Measurements from ENCODE around the gene ZDHHC14. TPM values are rescaled to one million over a fixed set of nuclear protein-coding genes. Genes with fewer than 3 reads are reported as not detected.

ZDHHC14 gene
- total RNA-seq, 1 donor from 2014 or later, result 9.3 TPM

GRCh38 chr6:157660414-157660813 lies 279.4 kb downstream of the ZDHHC14 start:
- Histone ChIP-seq H3K4me3 (no peak overlapping the region), H3K4me1 (no peaks in the 10 kb centered on the region), H3K27me3 (ENCODE audit: low read depth) (no peaks in the 10 kb centered on the region), H3K36me3 (peaks cover 8% of the 10 kb centered on the region), H3K9me3 (no peaks in the 10 kb centered on the region), H3K27ac (no peak overlapping the region)
- intact Hi-C loops (cut with DNase I), result no loop called here
- ATAC-seq (no peak), DNase-seq (no peak)
- TF ChIP-seq, protein P1, sequence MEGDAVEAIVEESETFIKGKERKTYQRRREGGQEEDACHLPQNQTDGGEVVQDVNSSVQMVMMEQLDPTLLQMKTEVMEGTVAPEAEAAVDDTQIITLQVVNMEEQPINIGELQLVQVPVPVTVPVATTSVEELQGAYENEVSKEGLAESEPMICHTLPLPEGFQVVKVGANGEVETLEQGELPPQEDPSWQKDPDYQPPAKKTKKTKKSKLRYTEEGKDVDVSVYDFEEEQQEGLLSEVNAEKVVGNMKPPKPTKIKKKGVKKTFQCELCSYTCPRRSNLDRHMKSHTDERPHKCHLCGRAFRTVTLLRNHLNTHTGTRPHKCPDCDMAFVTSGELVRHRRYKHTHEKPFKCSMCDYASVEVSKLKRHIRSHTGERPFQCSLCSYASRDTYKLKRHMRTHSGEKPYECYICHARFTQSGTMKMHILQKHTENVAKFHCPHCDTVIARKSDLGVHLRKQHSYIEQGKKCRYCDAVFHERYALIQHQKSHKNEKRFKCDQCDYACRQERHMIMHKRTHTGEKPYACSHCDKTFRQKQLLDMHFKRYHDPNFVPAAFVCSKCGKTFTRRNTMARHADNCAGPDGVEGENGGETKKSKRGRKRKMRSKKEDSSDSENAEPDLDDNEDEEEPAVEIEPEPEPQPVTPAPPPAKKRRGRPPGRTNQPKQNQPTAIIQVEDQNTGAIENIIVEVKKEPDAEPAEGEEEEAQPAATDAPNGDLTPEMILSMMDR (IDR thresholded peaks at IDR 0.05), result no peak

DNA sequence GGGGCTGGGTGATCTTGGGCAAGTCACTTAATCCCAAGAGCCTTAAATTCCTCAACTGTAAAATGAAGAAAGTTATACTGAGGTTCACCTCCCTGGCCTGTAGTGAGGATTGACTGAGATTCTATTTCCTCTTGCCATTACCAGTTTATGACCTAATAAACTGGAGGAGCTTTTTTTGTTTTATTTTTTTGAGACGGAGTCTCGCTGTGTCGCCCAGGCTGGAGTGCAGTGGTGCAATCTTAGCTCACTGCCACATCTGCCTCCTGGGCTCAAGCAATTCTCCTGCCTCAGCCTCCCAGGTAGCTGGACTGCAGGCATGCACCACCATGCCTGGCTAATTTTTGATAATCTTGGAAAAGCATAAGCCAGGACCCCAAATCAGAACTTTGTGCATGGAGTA lies 280.7 kb downstream of the ZDHHC14 start:
- H3K4me1 ChIP-seq, result no peaks in the 10 kb centered on the region
- no peak overlapping the region for H3K27ac ChIP-seq
- H3K27me3 ChIP-seq (ENCODE audit: low read depth), result no peaks in the 10 kb centered on the region
- H3K36me3 ChIP-seq, result peaks cover 8% of the 10 kb centered on the region
- no peak for DNase-seq
- intact Hi-C loops (cut with DNase I), result no loop called here
- TF ChIP-seq, protein P1 (IDR thresholded peaks at IDR 0.05), result no peak
- H3K4me3 ChIP-seq, result no peak overlapping the region
- H3K9me3 ChIP-seq, result no peaks in the 10 kb centered on the region
- ATAC-seq, result no peak

- TF ChIP-seq, protein P1 (IDR thresholded peaks at IDR 0.05), result no peak
- H3K27me3 ChIP-seq (ENCODE audit: low read depth), result no peaks in the 10 kb centered on the region
Observed at GRCh38 chr6:157663261-157663660, 282.3 kb downstream of the ZDHHC14 start.

GRCh38 chr6:157665180-157665579 lies 284.2 kb downstream of the ZDHHC14 start:
- Histone ChIP-seq H3K27ac (no peak overlapping the region), H3K36me3 (no peaks in the 10 kb centered on the region), H3K27me3 (ENCODE audit: low read depth) (no peaks in the 10 kb centered on the region), H3K9me3 (no peaks in the 10 kb centered on the region), H3K4me3 (no peak overlapping the region), H3K4me1 (peaks cover 21% of the 10 kb centered on the region)
- intact Hi-C loops (cut with DNase I), result no loop called here
- TF ChIP-seq, protein P1 (IDR thresholded peaks at IDR 0.05), result no peak
- no peak for ATAC-seq
- no peak for DNase-seq

More at GRCh38 chr6:157663261-157663660, 282.3 kb downstream of the ZDHHC14 start:
- ATAC-seq (no peak), DNase-seq (no peak)
- Histone ChIP-seq H3K9me3 (no peaks in the 10 kb centered on the region), H3K4me3 (no peak overlapping the region), H3K36me3 (no peaks in the 10 kb centered on the region), H3K4me1 (peaks cover 5% of the 10 kb centered on the region), H3K27ac (no peak overlapping the region)
- intact Hi-C loops (cut with DNase I), result no loop called here

DNA sequence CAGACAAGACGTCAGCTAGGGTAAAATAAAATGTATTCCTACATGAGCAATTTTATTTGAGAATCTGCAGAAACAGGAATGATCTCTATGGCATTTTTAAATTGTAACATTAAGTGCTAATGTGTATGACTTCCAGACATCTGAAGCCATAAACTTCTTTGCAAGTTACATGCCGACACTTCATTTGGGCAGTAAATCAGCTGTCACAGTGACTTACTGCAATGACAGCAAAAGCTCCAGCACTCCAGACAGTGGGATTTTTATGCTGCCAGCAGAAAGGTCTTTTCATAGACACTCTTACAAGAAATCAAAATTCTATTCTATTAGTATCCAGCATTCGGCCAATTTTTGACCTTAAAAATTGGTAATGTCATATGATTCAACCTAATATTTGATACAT lies 285.7 kb downstream of the ZDHHC14 start:
- ATAC-seq, result no peak
- Histone ChIP-seq H3K9me3 (no peaks in the 10 kb centered on the region), H3K27ac (no peak overlapping the region), H3K27me3 (ENCODE audit: low read depth) (no peaks in the 10 kb centered on the region), H3K4me3 (no peak overlapping the region), H3K4me1 (peaks cover 30% of the 10 kb centered on the region), H3K36me3 (no peaks in the 10 kb centered on the region)
- TF ChIP-seq, protein P1 (IDR thresholded peaks at IDR 0.05), result no peak
- no peak for DNase-seq
- intact Hi-C loops (cut with DNase I), result no loop called here
